ENCODE measurements around the gene CACNA2D3.

Gene CACNA2D3

DNA sequence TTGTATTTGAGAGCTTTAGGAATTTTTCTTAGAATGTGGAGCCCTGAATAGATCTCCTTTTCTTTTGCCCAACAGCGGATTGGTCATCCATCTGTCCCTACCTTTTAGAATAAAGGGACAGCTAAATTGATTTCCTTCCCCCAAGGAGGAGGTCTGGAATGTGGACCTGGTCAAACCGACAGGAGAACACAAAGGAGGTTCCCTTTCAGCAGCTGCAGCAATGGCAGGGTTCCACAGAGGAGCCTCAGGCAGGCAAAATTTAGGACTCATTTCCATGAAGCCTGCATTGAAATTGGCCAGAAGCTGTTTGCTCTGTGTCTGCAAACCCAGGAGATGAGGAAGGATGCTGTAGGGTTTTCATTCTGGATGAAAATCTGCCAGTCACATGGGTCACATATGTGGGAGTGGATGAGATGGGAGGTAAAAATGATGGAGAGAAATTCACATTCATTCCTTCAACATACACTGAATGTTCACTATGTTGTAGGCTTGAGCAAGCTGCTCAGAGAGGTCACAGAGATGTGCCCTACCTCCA lies 728.2 kb downstream of the CACNA2D3 start:
- DNase-seq (ENCODE audit: low read depth): no peak

DNA sequence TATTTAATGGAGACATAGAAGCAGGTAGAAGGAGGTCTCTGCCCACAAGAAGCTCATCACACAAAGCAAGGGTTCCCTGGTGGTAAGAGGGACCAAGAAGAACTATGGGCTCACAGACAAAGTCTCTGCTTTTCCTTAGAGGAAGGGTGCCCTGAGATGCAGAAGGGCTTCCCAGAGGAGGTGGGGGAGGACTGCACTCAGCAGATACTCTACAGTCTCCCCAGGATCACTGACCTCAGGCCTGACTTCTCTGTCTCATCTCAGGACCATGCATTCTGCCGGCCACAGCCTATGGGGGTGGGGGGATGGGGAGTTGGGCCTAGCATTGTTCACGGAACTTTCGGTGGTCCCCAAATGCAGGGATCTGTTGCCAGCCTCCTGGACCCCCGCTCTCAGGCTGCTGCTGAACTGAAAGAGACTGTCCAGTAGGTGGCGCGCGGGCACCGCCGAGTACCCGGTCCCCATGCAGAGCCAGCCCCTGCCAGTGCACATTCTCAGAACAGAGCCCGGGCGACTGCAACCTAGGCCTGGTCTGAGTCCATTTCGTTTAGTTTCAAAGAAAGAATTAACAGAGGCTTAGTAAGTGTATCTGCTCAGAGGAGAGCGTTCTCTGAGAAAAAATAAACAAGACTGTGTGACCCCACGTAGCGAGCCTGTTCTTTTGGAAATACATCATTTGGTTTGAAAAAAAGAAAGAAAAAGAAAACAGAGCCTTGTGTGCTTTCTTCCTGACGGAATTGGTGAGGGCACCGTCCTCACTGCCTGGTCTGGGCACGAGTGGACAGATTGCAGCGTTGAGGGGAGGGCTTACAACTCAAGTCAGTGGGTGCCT lies 731.4 kb downstream of the CACNA2D3 start:
- peak; percentile 43 for DNase-seq (ENCODE audit: low read depth)

DNA sequence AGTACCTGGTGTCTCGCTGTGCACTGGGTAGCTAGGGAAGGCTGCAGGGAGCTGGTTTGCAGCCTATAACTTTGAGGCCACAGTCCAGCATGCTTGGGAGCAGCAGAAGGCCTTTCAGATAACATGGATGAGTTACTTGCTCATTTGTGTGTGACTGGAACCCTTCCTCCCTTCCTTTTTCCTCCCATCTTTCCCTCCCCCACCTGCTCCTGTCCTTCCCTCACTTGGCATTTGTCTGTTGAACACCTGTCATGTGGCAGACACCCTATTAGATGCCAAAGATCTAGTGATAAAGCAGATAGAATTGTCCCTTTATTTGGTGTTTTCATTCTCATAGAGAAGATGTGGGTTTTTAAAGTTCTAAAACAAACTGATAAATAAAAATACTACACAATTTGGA lies 733.9 kb downstream of the CACNA2D3 start:
- DNase-seq (ENCODE audit: low read depth): no peak

DNA sequence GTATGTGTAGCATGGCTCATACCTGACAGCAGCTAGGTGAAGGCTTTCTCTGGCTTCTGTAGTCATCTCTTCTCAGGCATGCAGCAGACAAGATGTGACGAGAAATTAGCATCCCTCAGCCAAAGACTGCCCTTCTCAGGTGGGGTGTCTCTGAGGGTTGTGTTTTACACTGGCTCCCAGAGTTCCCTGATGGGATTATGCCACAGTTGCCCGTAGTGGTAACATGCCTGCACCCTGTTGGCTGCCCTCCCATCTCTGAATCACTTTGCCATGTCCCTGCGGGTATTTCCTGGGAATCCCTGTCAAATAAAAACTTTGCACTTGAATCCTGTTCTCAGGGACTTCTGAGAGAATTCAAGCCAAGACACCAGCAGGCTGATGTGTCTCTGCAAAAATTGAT lies 735.0 kb downstream of the CACNA2D3 start:
- no peak for DNase-seq (ENCODE audit: low read depth)

DNA sequence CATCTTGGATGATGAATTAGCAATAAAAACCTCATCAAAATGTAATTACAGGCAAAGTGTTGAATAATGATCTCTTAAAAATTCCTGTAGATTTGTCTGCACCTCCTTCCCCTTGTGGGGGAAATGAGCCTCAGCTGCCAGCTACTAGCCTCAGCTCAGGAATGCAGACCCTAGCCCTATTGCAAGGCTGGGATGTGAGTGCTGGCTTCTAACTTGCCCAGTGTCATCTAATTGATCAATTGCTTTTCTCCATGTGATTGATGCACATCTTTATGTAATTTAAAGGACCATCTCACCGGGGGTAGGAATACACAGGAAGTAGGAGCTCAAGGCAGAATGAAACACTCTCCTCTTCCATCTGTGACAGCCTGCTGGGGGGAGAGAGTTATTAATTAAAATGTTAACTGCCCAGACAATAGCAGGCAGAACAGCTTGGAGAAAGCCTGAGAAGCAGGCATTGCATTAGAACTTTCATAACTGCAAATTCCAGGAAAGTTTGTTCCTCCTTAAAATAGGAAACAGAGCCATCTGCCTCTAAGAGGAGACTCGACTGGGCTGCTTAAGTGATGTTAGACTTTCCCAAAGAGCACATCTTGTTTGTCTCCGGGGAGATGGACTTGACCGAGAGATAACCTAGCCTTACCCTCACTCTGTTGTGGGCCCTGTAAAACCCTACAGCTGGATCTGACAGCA lies 735.9 kb downstream of the CACNA2D3 start:
- DNase-seq (ENCODE audit: low read depth): no peak

DNA sequence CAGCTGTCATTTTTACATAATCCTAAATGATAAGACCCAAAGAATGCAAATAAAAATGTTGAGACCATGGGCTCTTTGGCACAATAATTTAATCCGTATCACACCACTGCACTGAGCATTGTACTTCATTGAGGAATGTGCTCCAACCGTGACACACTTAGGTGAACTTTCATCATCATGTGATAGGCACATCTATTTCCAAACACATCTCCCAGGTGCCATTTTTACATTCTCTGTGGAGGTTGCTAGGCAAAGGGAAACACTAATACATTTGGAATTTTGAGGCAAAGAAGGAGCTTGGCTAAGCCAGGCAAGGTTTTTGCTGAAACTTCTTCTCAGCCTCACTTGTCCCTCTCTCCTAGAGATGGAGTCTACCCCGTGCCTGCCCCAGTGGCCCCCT lies 736.8 kb downstream of the CACNA2D3 start:
- no peak for DNase-seq (ENCODE audit: low read depth)

DNA sequence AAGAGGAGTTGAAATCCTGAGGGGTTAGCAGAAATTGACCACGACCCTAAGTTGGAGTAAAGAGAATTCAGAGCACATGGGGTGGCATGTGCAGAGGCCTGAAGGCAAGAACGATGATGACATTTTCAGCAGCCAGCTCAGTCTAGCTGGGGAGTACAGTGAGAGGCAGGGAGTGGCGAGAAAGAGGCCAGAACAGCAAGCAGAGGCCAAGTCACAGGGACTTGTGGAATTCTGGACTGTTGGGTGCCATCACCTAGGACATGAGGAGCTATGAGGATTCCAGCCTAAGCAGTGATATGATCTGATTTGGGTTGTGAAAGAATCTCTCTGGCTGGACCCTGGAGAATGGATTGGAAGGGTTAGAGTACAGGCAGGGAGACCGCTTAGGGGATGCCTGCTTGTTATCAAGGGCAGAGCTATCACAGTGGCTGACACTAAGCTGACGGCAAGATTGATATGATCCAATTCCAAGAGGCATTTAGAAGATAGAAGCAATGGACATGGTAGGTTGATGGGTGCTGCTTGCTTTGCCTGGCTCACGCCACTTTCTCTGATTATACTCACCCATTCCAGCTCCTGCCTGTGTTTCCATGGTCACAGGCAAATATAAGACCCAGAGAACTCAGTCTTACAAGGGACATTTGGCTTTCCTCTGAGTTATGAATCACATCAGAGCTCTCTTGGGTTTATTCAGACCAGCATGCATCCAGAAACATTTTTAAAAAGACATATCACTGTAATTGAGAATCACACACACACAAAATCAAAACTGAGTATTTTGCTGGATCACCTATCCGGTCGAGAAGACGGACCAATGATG lies 739.1 kb downstream of the CACNA2D3 start:
- DNase-seq (ENCODE audit: low read depth): no peak

DNA sequence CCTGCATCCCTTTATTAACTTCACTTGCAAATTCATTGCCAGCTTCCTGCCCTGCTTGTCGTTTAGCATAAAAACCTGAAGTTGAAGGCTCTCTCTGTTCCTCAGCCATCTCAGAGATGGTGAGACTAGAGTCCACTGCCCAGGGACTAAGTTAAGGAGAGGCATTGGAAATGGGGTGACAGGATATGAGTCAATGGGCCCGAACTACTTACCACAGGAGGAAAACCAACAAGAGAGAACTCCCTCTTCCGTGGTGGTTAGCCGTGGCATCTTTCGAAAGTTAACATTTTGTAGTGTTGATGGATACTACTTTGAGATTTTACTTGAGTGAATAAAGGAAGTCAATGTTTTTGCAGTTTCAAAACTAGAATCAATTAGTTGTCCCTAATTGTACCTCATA lies 740.2 kb downstream of the CACNA2D3 start:
- no peak for DNase-seq (ENCODE audit: low read depth)

DNA sequence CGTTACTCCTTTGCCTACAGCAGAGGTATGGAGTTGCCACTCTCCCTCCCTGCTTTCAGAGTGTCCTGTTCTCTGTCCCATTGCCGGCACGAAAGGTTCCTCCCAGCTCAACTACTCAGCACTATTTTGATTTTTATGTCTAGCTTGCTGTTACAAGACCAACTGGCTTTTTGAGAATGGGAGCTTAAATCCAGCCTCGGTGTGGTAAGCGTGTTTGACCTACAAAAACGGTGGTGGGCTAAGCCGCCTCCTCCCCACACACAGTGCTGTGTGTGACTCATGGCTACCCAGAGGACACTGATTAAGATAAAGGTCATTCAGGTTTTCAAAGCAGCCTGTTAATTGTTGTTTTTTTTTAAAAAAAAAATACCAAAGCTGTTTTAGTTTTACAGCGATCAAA lies 741.0 kb downstream of the CACNA2D3 start:
- no peak for DNase-seq (ENCODE audit: low read depth)

DNA sequence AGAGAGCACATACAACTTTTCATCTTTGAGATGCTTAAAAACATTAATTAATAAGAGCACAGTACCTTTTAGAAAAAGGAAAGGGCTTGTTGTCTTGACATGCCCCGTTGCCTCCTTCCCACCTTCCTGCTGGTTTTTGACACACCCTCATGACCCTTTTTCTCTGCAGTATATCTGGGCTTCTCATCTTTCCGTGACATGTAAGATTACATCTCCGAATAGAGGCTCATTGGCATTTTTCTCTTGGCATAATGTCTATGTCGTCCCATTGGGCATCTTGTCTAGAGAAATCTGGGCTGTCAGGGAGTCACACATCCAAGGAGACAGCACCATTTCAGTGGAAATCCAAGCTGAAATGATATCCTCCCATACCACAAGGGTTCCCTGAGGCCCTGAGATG lies 741.4 kb downstream of the CACNA2D3 start:
- DNase-seq (ENCODE audit: low read depth): no peak

DNA sequence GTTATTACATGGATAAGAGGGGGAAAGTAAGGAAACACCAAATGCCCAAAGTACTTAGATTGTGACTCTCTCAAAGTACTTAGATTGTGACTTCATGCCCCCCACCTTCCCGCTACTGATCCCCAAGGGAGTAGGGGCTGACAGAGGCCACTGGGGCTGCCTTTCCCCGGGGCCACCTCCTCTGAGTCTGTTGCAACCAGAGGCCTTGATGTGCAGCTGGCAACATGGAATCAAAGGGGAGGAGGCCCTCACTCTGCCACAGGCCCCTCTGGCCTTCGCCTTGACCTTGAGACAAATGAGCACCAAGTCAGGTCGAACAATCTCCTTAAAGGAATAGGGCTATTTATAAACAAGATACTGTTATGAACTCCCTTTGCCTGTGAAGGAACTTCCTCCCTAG lies 743.0 kb downstream of the CACNA2D3 start:
- DNase-seq (ENCODE audit: low read depth): no peak

DNA sequence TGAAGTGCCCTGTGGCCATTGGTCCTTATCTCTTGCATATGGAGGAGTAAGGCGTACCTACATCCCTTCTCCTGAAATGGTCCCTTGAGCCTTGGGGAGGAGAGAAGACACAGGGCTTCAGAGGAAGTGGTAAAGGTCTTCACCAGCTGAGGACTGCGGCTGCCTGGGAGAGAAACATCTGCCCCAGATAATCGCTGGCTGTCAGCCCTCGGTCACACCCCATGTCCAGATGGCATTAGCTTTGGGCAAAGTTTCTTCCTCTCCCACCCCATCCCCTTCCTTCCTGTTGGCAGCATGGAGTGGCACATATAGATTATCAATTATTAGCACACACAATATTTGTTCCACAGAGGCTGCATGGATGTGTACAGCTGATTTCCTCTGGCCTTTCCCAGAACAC lies 743.9 kb downstream of the CACNA2D3 start:
- no peak for DNase-seq (ENCODE audit: low read depth)

DNA sequence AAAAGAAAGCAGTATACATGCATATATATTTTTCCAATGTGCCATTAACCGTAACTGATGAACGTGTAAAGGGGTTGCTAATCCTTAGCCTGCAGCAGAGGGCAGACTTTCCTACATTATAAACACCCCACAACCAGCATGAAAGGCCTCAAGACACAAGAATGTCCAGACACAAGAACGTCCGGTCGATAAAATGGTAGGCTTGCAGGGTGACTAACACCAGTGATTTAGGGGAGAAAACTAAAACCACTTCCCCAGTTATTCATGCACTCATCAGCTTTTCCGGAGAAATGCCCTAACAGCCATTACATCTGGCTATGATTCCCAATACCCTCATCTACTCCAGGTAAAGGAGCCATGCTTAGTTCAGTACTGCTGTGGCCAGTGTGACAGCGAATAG lies 748.1 kb downstream of the CACNA2D3 start:
- peak; percentile 86 for DNase-seq (ENCODE audit: low read depth)

DNA sequence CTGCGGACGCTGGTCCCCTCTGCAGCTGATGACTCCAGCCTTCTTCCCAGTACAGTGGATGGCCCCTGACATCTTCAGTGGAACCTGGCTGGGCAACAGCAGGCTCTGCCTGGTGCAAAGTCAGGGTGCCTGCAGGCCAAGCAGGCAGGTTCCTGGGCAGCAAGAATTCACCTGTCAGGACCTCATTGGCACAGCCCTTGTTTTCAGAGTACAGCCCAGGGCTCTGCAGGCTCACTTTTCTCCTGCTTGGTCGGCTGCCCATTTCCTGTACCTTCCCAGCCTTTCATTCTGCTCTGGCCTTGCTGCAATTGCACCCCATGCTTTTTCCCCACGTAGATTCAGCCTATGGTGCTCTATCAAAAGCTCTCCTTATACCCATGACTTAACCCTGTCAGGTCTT lies 749.5 kb downstream of the CACNA2D3 start:
- no peak for DNase-seq (ENCODE audit: low read depth)

DNA sequence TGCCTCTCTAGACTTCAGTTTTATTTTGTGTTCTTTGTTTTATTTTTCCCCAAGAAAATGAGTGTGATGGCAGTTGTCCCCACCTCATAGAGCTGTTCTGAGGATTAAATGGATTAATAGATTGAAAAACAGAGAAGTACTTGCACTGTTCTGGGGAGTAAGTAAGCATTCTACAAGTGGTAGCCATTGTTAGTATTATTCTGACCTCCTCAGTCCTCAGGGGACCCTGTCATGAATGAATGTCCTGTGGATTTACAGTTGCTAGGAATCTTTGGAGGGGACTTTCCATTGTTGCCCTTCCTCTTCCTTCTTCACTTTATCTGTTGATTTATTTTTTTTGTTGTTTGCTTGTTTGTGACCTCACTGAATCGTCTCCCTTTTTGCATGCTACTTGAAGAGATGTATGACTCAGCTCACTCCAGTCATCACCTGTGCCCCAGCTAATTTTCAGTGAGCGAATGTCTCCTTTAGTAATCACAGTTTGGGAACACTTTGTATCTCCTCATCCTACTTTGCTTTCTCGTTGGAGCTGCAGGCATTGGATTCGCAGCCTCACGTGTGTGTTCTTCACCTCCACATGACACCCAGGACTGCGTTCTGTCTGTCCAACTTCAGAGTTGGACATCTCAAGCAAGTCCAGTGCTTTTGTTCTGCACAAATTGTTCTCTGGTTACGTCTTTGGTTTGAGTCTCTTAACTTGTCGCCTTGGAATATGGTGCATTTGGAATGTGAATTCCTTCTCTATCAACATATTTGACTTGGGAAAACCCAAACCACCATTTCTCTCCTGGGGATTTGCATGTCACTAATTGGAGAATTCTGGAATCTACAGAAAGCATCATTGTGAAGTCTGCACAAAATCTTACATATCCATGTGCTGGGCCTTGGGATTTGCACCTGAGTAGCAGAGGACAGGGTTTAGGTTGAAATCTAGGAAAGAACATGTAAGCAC lies 751.0 kb downstream of the CACNA2D3 start:
- DNase-seq (ENCODE audit: low read depth): no peak

DNA sequence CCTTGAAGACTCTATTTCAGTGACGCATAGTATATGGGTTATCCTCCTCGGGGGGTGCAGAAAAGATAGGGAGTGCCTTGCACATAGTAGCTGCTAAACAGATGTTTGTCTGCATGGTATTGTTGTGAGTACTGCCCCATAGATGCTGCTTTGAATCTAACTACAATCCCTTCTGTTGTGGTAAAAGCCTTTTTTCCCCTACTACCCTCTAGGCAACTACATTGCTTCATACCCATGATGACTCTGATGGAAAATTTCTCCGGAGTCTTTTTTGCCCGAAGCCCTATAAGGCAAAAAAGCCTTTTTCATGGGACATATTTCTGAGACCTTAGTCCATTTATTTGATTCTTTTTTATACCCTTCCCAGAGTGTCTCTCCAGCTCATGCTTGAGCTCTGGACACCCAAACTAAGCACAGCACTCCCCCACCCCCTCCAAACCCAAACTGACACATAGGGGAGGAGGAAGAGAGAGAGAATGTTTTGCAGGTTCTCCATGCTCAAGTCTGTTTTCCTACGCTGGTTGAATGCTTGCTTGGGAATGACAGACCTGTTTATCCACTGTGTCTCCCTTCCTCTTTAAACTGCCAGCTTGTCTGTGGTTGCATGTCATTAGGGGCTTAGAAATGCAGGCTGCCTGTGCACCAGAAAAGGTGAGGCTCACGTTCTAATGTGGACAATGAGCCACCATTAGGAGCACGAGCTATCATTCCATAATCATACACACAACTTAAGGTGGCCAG lies 752.6 kb downstream of the CACNA2D3 start:
- DNase-seq (ENCODE audit: low read depth): no peak

DNA sequence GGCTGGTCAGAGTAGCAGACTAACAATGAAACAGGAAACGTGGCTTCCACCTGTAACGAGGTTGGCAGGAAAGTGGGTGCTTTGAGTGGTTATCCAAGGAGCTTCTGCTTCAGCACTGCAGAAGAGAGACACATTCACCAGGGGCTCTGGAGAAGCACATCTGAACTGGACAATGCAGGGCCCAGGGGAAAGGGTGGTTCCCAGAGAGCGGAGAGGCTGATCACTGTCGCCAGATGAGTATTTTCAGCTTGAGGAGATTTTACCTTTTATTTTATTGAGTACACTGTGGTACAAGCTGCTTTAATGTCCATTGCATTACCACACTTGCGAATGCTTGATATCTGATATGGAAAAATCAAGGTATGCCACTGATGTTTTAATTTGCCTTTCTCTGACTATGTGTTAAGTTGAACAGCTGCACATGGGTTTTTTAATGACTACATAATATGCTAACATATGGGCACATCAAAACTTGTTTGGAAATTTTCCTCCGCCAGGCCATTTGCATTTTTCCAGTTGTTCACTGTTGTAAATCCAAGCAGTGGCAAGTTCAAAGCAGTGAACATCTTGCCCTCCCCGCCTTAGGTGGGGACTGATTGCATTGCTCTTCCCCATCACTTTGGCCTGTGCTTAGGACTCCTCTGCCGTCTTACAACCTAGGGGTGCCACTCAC lies 753.4 kb downstream of the CACNA2D3 start:
- no peak for DNase-seq (ENCODE audit: low read depth)

DNA sequence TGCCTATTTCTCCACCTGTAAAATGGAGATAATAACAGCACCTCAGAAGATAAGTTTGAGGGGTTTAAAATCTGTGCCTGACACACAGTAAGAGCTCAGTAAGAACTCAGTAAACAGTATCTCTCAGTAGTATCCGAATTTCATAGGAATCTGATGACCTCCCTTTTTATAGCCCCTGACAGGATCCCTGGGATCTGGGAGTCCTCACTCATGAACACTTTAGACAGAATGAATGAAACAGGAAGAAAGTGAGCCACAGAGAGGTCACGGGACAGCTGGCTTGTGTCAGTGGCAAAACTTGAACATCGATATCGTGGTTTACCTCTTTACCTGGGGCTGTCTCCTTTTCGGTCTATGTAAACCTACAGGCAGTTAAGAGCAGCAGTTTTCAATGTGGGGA lies 754.3 kb downstream of the CACNA2D3 start:
- DNase-seq (ENCODE audit: low read depth): no peak

DNA sequence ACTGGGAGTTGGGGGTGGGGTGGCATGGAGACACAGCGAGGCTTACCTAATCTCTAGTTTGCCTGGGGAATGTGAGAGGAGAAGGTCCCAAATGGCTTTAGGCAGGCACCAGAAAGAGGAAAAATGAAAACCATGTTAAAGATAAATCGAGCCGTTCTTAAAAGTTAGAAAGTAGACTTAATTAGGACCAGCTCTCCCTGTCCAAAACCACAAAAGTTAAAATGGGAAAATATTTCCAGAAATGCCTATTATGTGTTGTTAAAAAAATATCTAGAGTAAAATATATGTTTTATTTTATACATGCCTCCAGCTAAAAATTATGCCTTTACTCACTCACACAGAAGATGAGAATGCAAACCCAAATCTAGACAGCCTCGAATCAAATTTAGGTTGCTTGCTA lies 755.4 kb downstream of the CACNA2D3 start:
- DNase-seq (ENCODE audit: low read depth): no peak

DNA sequence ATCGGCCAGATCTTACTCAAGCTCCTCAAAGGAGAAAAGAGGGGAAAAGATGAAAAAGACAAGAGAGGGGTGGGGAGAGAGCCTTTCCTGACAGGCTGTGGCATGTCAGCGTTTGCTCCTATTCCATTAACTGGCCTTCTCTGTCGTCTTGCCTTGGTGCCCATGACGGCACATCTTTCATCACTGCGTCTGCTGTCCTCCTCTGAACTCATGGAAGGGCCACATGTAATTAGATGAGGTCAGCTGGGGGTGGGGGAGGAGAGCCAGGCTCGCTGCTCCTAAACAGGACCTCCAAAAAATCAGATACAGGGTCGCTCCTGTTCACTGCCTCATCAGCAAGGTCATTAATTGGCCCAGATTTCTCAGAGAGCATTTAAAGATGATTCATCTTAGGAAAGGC lies 755.8 kb downstream of the CACNA2D3 start:
- no peak for DNase-seq (ENCODE audit: low read depth)
